Esophagus squamous epithelium (tissue), 4 donors: ENCODE data around the gene COX20.

Experiments
- POLR2A ChIP-seq, 4 donors: fragments of 450-650 bp; IDR thresholded peaks; one replicate each; pipeline ENCODE4 v1.6.1; 2017; ENCODE audit warnings: antibody characterized with exemption in 4 of 4, mild to moderate bottlenecking in 4 of 4, moderate library complexity in 3 of 4
- TF ChIP-seq, protein P1 (sequence below), 6 experiments: fragments of 450-650 bp in 4 of 6; fragments of 200-600 bp in 2 of 6; sonication (generic) in 2 of 6; IDR thresholded peaks; one replicate each; pipeline ENCODE4 v1.5.1; 2016 to 2019; ENCODE audit warnings: antibody characterized with exemption in 6 of 6, mild to moderate bottlenecking in 4 of 6, moderate library complexity in 4 of 6

DNA sequence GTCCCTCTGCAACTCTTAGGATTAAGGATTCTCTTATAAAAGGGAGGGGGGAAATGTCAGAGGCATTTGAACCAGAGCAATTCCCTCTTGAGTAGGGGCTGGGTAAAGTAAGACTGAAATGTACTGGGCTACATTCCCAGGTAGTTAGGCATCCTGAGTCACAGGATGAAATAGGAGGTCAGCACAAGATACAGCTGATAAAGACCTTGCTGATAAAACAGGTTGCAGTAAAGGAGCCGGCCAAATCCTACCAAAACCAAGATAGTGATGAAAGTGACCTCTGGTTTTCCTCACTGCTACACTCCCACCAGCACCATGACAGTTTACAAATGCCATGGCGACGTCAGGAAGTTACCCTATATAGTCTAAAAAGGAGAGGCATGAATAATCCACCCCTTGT lies 14.3 kb upstream of the COX20 start:
- no peak for TF ChIP-seq POLR2A (IDR thresholded peaks at IDR 0.05)
- TF ChIP-seq, protein P1, sequence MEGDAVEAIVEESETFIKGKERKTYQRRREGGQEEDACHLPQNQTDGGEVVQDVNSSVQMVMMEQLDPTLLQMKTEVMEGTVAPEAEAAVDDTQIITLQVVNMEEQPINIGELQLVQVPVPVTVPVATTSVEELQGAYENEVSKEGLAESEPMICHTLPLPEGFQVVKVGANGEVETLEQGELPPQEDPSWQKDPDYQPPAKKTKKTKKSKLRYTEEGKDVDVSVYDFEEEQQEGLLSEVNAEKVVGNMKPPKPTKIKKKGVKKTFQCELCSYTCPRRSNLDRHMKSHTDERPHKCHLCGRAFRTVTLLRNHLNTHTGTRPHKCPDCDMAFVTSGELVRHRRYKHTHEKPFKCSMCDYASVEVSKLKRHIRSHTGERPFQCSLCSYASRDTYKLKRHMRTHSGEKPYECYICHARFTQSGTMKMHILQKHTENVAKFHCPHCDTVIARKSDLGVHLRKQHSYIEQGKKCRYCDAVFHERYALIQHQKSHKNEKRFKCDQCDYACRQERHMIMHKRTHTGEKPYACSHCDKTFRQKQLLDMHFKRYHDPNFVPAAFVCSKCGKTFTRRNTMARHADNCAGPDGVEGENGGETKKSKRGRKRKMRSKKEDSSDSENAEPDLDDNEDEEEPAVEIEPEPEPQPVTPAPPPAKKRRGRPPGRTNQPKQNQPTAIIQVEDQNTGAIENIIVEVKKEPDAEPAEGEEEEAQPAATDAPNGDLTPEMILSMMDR (IDR thresholded peaks at IDR 0.05) = no peak
